ENCODE results near the gene CCDC78.
A peak's percentile ranks its signal among the peaks of the same experiment; 100 is the strongest.
"Not testable (repeated sequence)": the region's sequence is repeated elsewhere in the genome, so short reads cannot be mapped to it uniquely, and the experiment has no call there.

Gene CCDC78

GRCh38 chr16:760545-761343 lies 34.5 kb upstream of the CCDC78 start, which contains the start of gene MSLN:
MSLN (plus strand) TSS chr16:760734; CDS start chr16:762681, 1,947 bp downstream.
- DNase-seq, result no peak

GRCh38 chr16:760065-760464 lies 33.8 kb upstream of the CCDC78 start:
- no peak for DNase-seq

GRCh38 chr16:759110-759910 lies 33.1 kb upstream of the CCDC78 start:
- DNase-seq, result no peak

GRCh38 chr16:756428-756827 lies 30.2 kb upstream of the CCDC78 start:
- DNase-seq, result no peak

- DNase-seq, result no peak
These were observed 28.4 kb upstream of the CCDC78 start for GRCh38 chr16:754656-755055.

GRCh38 chr16:754121-754607 lies 27.9 kb upstream of the CCDC78 start:
- DNase-seq, result not testable (repeated sequence)

- no peak for DNase-seq
These were observed 25.7 kb upstream of the CCDC78 start for GRCh38 chr16:752007-752312.

- no peak for DNase-seq
These were observed 25.1 kb upstream of the CCDC78 start for GRCh38 chr16:751152-752006.

GRCh38 chr16:750485-750884 lies 24.2 kb upstream of the CCDC78 start:
- no peak for DNase-seq

- DNase-seq, result no peak
These were observed 22.8 kb upstream of the CCDC78 start for GRCh38 chr16:749010-749409.

GRCh38 chr16:747978-748746 lies 21.9 kb upstream of the CCDC78 start:
- no peak for DNase-seq

- DNase-seq, result no peak
These were observed 20.4 kb upstream of the CCDC78 start for GRCh38 chr16:746637-747036.

GRCh38 chr16:745739-746138 lies 19.5 kb upstream of the CCDC78 start:
- no peak for DNase-seq

GRCh38 chr16:743794-744500 lies 17.7 kb upstream of the CCDC78 start:
- no peak for DNase-seq

- not testable (repeated sequence) for DNase-seq
These were observed 16.7 kb upstream of the CCDC78 start for GRCh38 chr16:742894-743293.

- no peak for DNase-seq
These were observed 15.9 kb upstream of the CCDC78 start for GRCh38 chr16:741986-742629.

- peak; percentile 89 for DNase-seq
These were observed 14.7 kb upstream of the CCDC78 start, which contains the start of gene CIAO3 for GRCh38 chr16:740764-741505. CIAO3 (minus strand) TSS chr16:740997; CDS start chr16:740985, 12 bp downstream.

GRCh38 chr16:740459-740763 lies 14.2 kb upstream of the CCDC78 start:
- no peak for DNase-seq

GRCh38 chr16:739560-740458 lies 13.6 kb upstream of the CCDC78 start:
- DNase-seq, result no peak

All from stimulated activated CD4-positive, alpha-beta T cell treated with anti-CD3 and anti-CD28 coated beads, Interleukin-4, amount 100 ng/mL, for 1 hour (primary cell).